ENCODE measurements around the gene SIRT3.

- TF ChIP-seq POLR2A (IDR thresholded peaks at IDR 0.05; ENCODE audit: low read length): no peak
- TF ChIP-seq GATA1 (IDR thresholded peaks at IDR 0.05; ENCODE audit: low read depth, low read length): no peak
Measured at GRCh38 chr11:212150-213100, 23.7 kb downstream of the SIRT3 start.

Measured in erythroblast (primary cell).